ENCODE data around the gene DCXR. TPM values are rescaled to one million over a fixed set of nuclear protein-coding genes. Genes with fewer than 3 reads are reported as not detected.

DCXR gene
- total and polyA plus RNA-seq, 2 experiments from 2014 or later: 86.9 to 137 TPM

DNA sequence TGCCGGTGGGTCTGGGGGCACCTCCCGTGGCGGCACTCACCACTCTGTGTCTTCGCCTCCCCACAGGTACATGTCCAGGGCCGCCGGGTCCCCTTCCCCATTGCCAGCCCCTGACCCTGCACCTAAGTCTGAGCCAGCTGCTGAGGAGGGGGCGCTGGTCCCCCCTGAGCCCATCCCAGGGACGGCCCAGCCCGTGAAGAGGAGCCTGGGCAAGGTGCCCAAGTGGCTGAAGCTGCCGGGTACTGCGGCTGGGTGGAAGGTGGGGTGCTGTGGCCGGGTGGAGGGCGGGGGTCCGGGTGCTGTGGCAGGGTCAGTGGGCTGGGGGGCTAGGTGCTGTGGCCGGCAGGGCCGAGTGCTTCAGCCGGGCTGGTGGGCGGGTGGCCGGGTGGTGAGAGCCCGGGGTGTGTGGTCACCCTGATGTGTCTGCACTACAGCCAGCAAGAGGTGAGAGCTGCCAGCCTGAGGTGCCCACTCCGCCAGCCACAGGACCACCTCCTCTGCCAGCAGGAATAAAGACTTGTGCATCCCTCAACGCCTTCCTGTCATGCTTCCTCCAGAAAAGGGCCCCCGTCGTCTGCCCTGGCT lies 20.5 kb downstream of the DCXR start:
- Histone ChIP-seq H2AFZ (no peak overlapping the region), H3K4me1 (ENCODE audit: insufficient read depth) (peaks cover 5% of the 10 kb centered on the region; the same call in 1 of the 2 replicates), H3K27ac (ENCODE audit: low read depth) (peak overlapping the region; percentile 80; the same call in 1 of the 2 replicates), H3K4me3 (no peak overlapping the region), H3K9me2 (ENCODE audit: insufficient read depth) (no peaks in the 10 kb centered on the region), H3K27me3 (ENCODE audit: insufficient read depth) (no peaks in the 10 kb centered on the region), H4K20me1 (replicated peaks; ENCODE audit: insufficient read depth) (peaks cover 3% of the 10 kb centered on the region), H3K79me2 (replicated peaks; ENCODE audit: insufficient read depth) (peaks cover 10% of the 10 kb centered on the region), H3K36me3 (ENCODE audit: insufficient read depth) (no peaks in the 10 kb centered on the region), H3F3A (replicated peaks; ENCODE audit: low read depth) (peaks cover 8% of the 10 kb centered on the region; the same call in 1 of the 2 replicates), H3K4me2 (no peak overlapping the region)
- TF ChIP-seq STAT1 (IDR thresholded peaks at IDR 0.05; ENCODE audit: unreplicated experiment) (no peak), POLR2AphosphoS5 (IDR thresholded peaks at IDR 0.05; ENCODE audit: low read depth) (no peak), NANOG (IDR thresholded peaks at IDR 0.05; ENCODE audit: borderline replicate concordance) (no peak), ZNF114 (CRISPR knock-in tag; IDR thresholded peaks at IDR 0.05) (no peak), EZH2phosphoT487 (IDR thresholded peaks at IDR 0.05; ENCODE audit: unreplicated experiment) (no peak), CTCF (conservative IDR thresholded peaks at IDR 0.05; ENCODE audit: low read depth in 2 of 2) (no peak), CREB1 (CRISPR knock-in tag; IDR thresholded peaks at IDR 0.05; ENCODE audit: low read depth) (no peak), JUNB (IDR thresholded peaks at IDR 0.05; ENCODE audit: unreplicated experiment) (no peak), EZH2 (IDR thresholded peaks at IDR 0.05; ENCODE audit: low read depth, unreplicated experiment) (no peak), ZNF331 (CRISPR knock-in tag; IDR thresholded peaks at IDR 0.05; ENCODE audit: low read depth) (no peak)
- TF ChIP-seq, protein P1, sequence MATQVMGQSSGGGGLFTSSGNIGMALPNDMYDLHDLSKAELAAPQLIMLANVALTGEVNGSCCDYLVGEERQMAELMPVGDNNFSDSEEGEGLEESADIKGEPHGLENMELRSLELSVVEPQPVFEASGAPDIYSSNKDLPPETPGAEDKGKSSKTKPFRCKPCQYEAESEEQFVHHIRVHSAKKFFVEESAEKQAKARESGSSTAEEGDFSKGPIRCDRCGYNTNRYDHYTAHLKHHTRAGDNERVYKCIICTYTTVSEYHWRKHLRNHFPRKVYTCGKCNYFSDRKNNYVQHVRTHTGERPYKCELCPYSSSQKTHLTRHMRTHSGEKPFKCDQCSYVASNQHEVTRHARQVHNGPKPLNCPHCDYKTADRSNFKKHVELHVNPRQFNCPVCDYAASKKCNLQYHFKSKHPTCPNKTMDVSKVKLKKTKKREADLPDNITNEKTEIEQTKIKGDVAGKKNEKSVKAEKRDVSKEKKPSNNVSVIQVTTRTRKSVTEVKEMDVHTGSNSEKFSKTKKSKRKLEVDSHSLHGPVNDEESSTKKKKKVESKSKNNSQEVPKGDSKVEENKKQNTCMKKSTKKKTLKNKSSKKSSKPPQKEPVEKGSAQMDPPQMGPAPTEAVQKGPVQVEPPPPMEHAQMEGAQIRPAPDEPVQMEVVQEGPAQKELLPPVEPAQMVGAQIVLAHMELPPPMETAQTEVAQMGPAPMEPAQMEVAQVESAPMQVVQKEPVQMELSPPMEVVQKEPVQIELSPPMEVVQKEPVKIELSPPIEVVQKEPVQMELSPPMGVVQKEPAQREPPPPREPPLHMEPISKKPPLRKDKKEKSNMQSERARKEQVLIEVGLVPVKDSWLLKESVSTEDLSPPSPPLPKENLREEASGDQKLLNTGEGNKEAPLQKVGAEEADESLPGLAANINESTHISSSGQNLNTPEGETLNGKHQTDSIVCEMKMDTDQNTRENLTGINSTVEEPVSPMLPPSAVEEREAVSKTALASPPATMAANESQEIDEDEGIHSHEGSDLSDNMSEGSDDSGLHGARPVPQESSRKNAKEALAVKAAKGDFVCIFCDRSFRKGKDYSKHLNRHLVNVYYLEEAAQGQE (IDR thresholded peaks at IDR 0.05; ENCODE audit: unreplicated experiment): no peak
- TF ChIP-seq, protein P2, sequence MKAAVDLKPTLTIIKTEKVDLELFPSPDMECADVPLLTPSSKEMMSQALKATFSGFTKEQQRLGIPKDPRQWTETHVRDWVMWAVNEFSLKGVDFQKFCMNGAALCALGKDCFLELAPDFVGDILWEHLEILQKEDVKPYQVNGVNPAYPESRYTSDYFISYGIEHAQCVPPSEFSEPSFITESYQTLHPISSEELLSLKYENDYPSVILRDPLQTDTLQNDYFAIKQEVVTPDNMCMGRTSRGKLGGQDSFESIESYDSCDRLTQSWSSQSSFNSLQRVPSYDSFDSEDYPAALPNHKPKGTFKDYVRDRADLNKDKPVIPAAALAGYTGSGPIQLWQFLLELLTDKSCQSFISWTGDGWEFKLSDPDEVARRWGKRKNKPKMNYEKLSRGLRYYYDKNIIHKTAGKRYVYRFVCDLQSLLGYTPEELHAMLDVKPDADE (IDR thresholded peaks at IDR 0.05): no peak
- TF ChIP-seq, protein P3, sequence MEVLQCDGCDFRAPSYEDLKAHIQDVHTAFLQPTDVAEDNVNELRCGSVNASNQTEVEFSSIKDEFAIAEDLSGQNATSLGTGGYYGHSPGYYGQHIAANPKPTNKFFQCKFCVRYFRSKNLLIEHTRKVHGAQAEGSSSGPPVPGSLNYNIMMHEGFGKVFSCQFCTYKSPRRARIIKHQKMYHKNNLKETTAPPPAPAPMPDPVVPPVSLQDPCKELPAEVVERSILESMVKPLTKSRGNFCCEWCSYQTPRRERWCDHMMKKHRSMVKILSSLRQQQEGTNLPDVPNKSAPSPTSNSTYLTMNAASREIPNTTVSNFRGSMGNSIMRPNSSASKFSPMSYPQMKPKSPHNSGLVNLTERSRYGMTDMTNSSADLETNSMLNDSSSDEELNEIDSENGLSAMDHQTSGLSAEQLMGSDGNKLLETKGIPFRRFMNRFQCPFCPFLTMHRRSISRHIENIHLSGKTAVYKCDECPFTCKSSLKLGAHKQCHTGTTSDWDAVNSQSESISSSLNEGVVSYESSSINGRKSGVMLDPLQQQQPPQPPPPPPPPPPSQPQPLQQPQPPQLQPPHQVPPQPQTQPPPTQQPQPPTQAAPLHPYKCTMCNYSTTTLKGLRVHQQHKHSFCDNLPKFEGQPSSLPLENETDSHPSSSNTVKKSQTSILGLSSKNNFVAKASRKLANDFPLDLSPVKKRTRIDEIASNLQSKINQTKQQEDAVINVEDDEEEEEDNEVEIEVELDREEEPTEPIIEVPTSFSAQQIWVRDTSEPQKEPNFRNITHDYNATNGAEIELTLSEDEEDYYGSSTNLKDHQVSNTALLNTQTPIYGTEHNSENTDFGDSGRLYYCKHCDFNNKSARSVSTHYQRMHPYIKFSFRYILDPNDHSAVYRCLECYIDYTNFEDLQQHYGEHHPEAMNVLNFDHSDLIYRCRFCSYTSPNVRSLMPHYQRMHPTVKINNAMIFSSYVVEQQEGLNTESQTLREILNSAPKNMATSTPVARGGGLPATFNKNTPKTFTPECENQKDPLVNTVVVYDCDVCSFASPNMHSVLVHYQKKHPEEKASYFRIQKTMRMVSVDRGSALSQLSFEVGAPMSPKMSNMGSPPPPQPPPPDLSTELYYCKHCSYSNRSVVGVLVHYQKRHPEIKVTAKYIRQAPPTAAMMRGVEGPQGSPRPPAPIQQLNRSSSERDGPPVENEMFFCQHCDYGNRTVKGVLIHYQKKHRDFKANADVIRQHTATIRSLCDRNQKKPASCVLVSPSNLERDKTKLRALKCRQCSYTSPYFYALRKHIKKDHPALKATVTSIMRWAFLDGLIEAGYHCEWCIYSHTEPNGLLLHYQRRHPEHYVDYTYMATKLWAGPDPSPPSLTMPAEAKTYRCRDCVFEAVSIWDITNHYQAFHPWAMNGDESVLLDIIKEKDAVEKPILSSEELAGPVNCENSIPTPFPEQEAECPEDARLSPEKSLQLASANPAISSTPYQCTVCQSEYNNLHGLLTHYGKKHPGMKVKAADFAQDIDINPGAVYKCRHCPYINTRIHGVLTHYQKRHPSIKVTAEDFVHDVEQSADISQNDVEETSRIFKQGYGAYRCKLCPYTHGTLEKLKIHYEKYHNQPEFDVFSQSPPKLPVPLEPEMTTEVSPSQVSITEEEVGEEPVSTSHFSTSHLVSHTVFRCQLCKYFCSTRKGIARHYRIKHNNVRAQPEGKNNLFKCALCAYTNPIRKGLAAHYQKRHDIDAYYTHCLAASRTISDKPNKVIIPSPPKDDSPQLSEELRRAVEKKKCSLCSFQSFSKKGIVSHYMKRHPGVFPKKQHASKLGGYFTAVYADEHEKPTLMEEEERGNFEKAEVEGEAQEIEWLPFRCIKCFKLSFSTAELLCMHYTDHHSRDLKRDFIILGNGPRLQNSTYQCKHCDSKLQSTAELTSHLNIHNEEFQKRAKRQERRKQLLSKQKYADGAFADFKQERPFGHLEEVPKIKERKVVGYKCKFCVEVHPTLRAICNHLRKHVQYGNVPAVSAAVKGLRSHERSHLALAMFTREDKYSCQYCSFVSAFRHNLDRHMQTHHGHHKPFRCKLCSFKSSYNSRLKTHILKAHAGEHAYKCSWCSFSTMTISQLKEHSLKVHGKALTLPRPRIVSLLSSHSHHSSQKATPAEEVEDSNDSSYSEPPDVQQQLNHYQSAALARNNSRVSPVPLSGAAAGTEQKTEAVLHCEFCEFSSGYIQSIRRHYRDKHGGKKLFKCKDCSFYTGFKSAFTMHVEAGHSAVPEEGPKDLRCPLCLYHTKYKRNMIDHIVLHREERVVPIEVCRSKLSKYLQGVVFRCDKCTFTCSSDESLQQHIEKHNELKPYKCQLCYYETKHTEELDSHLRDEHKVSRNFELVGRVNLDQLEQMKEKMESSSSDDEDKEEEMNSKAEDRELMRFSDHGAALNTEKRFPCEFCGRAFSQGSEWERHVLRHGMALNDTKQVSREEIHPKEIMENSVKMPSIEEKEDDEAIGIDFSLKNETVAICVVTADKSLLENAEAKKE (CRISPR knock-in tag; IDR thresholded peaks at IDR 0.05): no peak
- Mint-ChIP-seq H3K9me3 (no peaks in the 10 kb centered on the region), H3K4me3 (no peak overlapping the region), H3K27me3 (ENCODE audit: insufficient read depth, low read depth, poor library complexity) (peaks cover 15% of the 10 kb centered on the region), H3K27ac (no peak overlapping the region), H3K4me1 (peaks cover 5% of the 10 kb centered on the region; the same call in 2 of the 3 replicates), H3K36me3 (ENCODE audit: low read depth) (peaks cover 6% of the 10 kb centered on the region; the same call in 1 of the 3 replicates)
- DNase-seq (ENCODE audit: low spot score) (no peak), ATAC-seq (no peak)

All from GM23338 (cell line).